ENCODE measurements around the gene UTS2B. TPM values are rescaled to one million over a fixed set of nuclear protein-coding genes. Genes with fewer than 3 reads are reported as not detected.
A peak's percentile ranks its signal among the peaks of the same experiment; 100 is the strongest.

UTS2B gene
- total and polyA plus RNA-seq, 9 of the 15 experiments (the other 6 are each of a cell fraction or from before 2014, with no cell fraction given): 0.06 TPM; not detected in 8

- TF ChIP-seq, protein P1, sequence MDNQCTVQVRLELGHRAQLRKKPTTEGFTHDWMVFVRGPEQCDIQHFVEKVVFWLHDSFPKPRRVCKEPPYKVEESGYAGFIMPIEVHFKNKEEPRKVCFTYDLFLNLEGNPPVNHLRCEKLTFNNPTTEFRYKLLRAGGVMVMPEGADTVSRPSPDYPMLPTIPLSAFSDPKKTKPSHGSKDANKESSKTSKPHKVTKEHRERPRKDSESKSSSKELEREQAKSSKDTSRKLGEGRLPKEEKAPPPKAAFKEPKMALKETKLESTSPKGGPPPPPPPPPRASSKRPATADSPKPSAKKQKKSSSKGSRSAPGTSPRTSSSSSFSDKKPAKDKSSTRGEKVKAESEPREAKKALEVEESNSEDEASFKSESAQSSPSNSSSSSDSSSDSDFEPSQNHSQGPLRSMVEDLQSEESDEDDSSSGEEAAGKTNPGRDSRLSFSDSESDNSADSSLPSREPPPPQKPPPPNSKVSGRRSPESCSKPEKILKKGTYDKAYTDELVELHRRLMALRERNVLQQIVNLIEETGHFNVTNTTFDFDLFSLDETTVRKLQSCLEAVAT (IDR thresholded peaks at IDR 0.05): peak in 1 of 2 experiments; percentile 70; a peak in 2 of 4 replicates
- TF ChIP-seq, protein P2, sequence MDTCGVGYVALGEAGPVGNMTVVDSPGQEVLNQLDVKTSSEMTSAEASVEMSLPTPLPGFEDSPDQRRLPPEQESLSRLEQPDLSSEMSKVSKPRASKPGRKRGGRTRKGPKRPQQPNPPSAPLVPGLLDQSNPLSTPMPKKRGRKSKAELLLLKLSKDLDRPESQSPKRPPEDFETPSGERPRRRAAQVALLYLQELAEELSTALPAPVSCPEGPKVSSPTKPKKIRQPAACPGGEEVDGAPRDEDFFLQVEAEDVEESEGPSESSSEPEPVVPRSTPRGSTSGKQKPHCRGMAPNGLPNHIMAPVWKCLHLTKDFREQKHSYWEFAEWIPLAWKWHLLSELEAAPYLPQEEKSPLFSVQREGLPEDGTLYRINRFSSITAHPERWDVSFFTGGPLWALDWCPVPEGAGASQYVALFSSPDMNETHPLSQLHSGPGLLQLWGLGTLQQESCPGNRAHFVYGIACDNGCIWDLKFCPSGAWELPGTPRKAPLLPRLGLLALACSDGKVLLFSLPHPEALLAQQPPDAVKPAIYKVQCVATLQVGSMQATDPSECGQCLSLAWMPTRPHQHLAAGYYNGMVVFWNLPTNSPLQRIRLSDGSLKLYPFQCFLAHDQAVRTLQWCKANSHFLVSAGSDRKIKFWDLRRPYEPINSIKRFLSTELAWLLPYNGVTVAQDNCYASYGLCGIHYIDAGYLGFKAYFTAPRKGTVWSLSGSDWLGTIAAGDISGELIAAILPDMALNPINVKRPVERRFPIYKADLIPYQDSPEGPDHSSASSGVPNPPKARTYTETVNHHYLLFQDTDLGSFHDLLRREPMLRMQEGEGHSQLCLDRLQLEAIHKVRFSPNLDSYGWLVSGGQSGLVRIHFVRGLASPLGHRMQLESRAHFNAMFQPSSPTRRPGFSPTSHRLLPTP (IDR thresholded peaks at IDR 0.05; ENCODE audit: borderline replicate concordance, extremely low read depth, insufficient read length): no peak
- TF ChIP-seq SRSF7 (optimal IDR thresholded peaks at IDR 0.05; ENCODE audit: low read depth, low read length) (no peak), ATF7 (IDR thresholded peaks at IDR 0.05) (no peak), BRD4 (IDR thresholded peaks at IDR 0.05) (0 out of 2 replicates have a peak, but pooled peaks have one; percentile 53), ZC3H11A (IDR thresholded peaks at IDR 0.05; ENCODE audit: low read depth, low read length) (no peak), SRSF3 (IDR thresholded peaks at IDR 0.05; ENCODE audit: insufficient read depth, low read length) (no peak), SMAD1 (IDR thresholded peaks at IDR 0.05; ENCODE audit: low read depth, low read length, partially characterized antibody) (no peak), HDAC1 (IDR thresholded peaks at IDR 0.05) (peak in 1 of 2 experiments; percentile 17; a peak in 1 of 4 replicates), BRF1 (IDR thresholded peaks at IDR 0.05; ENCODE audit: borderline replicate concordance, extremely low read depth, insufficient read length) (no peak), NFIX (CRISPR knock-in tag; IDR thresholded peaks at IDR 0.05; ENCODE audit: low read depth) (no peak), PHB (CRISPR knock-in tag; IDR thresholded peaks at IDR 0.05) (no peak), BCOR (IDR thresholded peaks at IDR 0.05) (peak; percentile 28; the same call in 1 of the 2 replicates), NR2F6 (CRISPR knock-in tag; IDR thresholded peaks at IDR 0.05) (no peak), PHF8 (IDR thresholded peaks at IDR 0.05; ENCODE audit: borderline replicate concordance, low read length) (peak; percentile 72; the same call in 1 of the 2 replicates), EHMT2 (IDR thresholded peaks at IDR 0.05) (no peak), NCOA6 (IDR thresholded peaks at IDR 0.05) (no peak), TGIF2 (CRISPR knock-in tag; IDR thresholded peaks at IDR 0.05) (no peak), NELFE (IDR thresholded peaks at IDR 0.05; ENCODE audit: insufficient read depth, insufficient read length) (no peak), ZNF280B (CRISPR knock-in tag; IDR thresholded peaks at IDR 0.05) (no peak), RUNX1 (IDR thresholded peaks at IDR 0.05; ENCODE audit: low read depth) (no peak), HOXB6 (CRISPR knock-in tag; IDR thresholded peaks at IDR 0.05; ENCODE audit: borderline replicate concordance) (no peak), RBM22 (IDR thresholded peaks at IDR 0.05; ENCODE audit: low read depth, low read length, poor library complexity, severe bottlenecking) (peak; percentile 50), NFATC3 (IDR thresholded peaks at IDR 0.05) (no peak), FOSL1 (tag; conservative IDR thresholded peaks at IDR 0.05) (peak; percentile 40; the same call in 1 of the 2 replicates)
These were observed 1.2 kb downstream of the UTS2B start, which contains the start of gene CCDC50 (continued) for GRCh38 chr3:191328962-191329653.

All from K562 (cell line).